Astrocyte (in vitro differentiated cells and primary cell): ENCODE measurements around the gene USP34. TPM values are rescaled to one million over a fixed set of nuclear protein-coding genes. Genes with fewer than 3 reads are reported as not detected.
"Not testable (repeated sequence)": the region's sequence is repeated elsewhere in the genome, so short reads cannot be mapped to it uniquely, and the experiment has no call there.

ENCODE experiments used
- DNase-seq: peaks from one replicate; pipeline ENCODE4 v3.0.0-alpha.2; 2010; ENCODE audit warnings: low read depth
- FAIRE-seq: peaks from 2 replicates; lab custom pipeline; 2011; peaks lifted over from hg19 to GRCh38; lab: Jason Lieb, UNC
- H2AFZ ChIP-seq: 2 replicates; pipeline ENCODE4 v1.6.0; 2012; ENCODE audit warnings: low read depth, low read length, inconsistent platforms
- H3K27ac ChIP-seq: 2 replicates; pipeline ENCODE4 v1.5.1; 2011; ENCODE audit warnings: low read depth, low read length, inconsistent platforms
- H3K27me3 ChIP-seq: 2 replicates; pipeline ENCODE4 v1.6.0; 2011; ENCODE audit warnings: low read length, inconsistent platforms; ENCODE audit not compliant: insufficient read depth
- H3K36me3 ChIP-seq: 2 replicates; pipeline ENCODE4 v1.5.1; 2011; ENCODE audit warnings: low read length, inconsistent platforms; ENCODE audit not compliant: insufficient read depth
- H3K4me1 ChIP-seq: 2 replicates; pipeline ENCODE4 v1.5.1; 2011; ENCODE audit warnings: low read length, inconsistent platforms; ENCODE audit not compliant: insufficient read depth
- H3K4me2 ChIP-seq: 2 replicates; pipeline ENCODE4 v1.6.0; 2012; ENCODE audit warnings: low read length, inconsistent platforms
- H3K4me3 ChIP-seq: 2 replicates; pipeline ENCODE4 v1.5.1; 2011; ENCODE audit warnings: low read depth, mild to moderate bottlenecking, low read length, inconsistent platforms; ENCODE audit not compliant: insufficient read depth
- H3K79me2 ChIP-seq: 2 replicates; pipeline ENCODE4 v1.6.0; 2012; ENCODE audit warnings: mild to moderate bottlenecking, low read length, inconsistent platforms; ENCODE audit not compliant: insufficient read depth
- H3K9ac ChIP-seq: 2 replicates; pipeline ENCODE4 v1.6.0; 2012; ENCODE audit warnings: mild to moderate bottlenecking, low read length, inconsistent platforms
- H3K9me3 ChIP-seq: 2 replicates; pipeline ENCODE4 v1.5.1; 2012; ENCODE audit warnings: low read depth, mild to moderate bottlenecking, low read length, inconsistent platforms; ENCODE audit not compliant: insufficient read depth
- H4K20me1 ChIP-seq: 2 replicates; pipeline ENCODE4 v1.6.0; 2012; ENCODE audit warnings: low read length, inconsistent platforms; ENCODE audit not compliant: insufficient read depth
- H3K27ac Mint-ChIP-seq: one replicate; pipeline ENCODE4 v1.8.0; 2021; ENCODE audit warnings: mild to moderate bottlenecking, mixed read lengths; ENCODE audit not compliant: unreplicated experiment
- H3K27me3 Mint-ChIP-seq: one replicate; pipeline ENCODE4 v1.8.0; 2021; ENCODE audit warnings: low read depth, mixed read lengths; ENCODE audit not compliant: unreplicated experiment
- H3K36me3 Mint-ChIP-seq: one replicate; pipeline ENCODE4 v1.8.0; 2021; ENCODE audit warnings: low read depth, mixed read lengths; ENCODE audit not compliant: unreplicated experiment
- H3K4me1 Mint-ChIP-seq: one replicate; pipeline ENCODE4 v1.8.0; 2021; ENCODE audit warnings: low read depth, mixed read lengths; ENCODE audit not compliant: unreplicated experiment
- H3K4me3 Mint-ChIP-seq: one replicate; pipeline ENCODE4 v1.8.0; 2021; ENCODE audit warnings: mild to moderate bottlenecking, moderate library complexity, mixed read lengths; ENCODE audit not compliant: unreplicated experiment
- H3K9me3 Mint-ChIP-seq: one replicate; pipeline ENCODE4 v1.8.0; 2021; ENCODE audit warnings: mild to moderate bottlenecking, mixed read lengths; ENCODE audit not compliant: unreplicated experiment
- CTCF ChIP-seq: IDR thresholded peaks from 2 replicates; pipeline ENCODE4 v1.5.1; 2011; ENCODE audit warnings: low read depth, mild to moderate bottlenecking, inconsistent platforms, low read length, moderate library complexity; ENCODE audit not compliant: insufficient read depth
- EZH2 ChIP-seq: IDR thresholded peaks from 2 replicates; pipeline ENCODE4 v1.6.1; 2012; ENCODE audit warnings: mild to moderate bottlenecking, low read length, inconsistent platforms; ENCODE audit not compliant: insufficient read depth
- total RNA-seq: library from RNA; stranded (reverse); gene quantifications from 2 replicates; pipeline ENCODE4 v1.2.1, GENCODE V29; 2021

USP34 gene
- total RNA-seq, 1 donor from 2014 or later, result 99.9 TPM

GRCh38 chr2:61398413-61398812, 72.5 kb downstream of the USP34 start:
- FAIRE-seq, result no peak
- no peak overlapping the region for H3K27ac Mint-ChIP-seq

GRCh38 chr2:61396005-61396404, 74.9 kb downstream of the USP34 start:
- Mint-ChIP-seq H3K4me3 (no peak overlapping the region), H3K4me1 (no peaks in the 10 kb centered on the region), H3K27ac (no peak overlapping the region), H3K36me3 (peaks cover 15% of the 10 kb centered on the region), H3K9me3 (no peaks in the 10 kb centered on the region), H3K27me3 (no peaks in the 10 kb centered on the region)
- no peaks in the 10 kb centered on the region for H3K4me1 ChIP-seq
- FAIRE-seq (no peak), DNase-seq (no peak)
- no peaks in the 10 kb centered on the region for H3K27me3 ChIP-seq
- no peak overlapping the region for H3K27ac ChIP-seq
- H3K4me3 ChIP-seq, result no peak overlapping the region
- no peak overlapping the region for H3K9ac ChIP-seq
- no peaks in the 10 kb centered on the region for H3K9me3 ChIP-seq
- peaks cover 3% of the 10 kb centered on the region for H3K36me3 ChIP-seq
- no peaks in the 10 kb centered on the region for H3K79me2 ChIP-seq
- no peak overlapping the region for H2AFZ ChIP-seq
- H4K20me1 ChIP-seq, result no peaks in the 10 kb centered on the region
- H3K4me2 ChIP-seq, result no peak overlapping the region
- TF ChIP-seq EZH2 (no peak), CTCF (no peak)

More at GRCh38 chr2:61398413-61398812, 72.5 kb downstream of the USP34 start:
- no peak overlapping the region for H3K9ac ChIP-seq
- no peak overlapping the region for H3K4me2 ChIP-seq
- H3K4me1 Mint-ChIP-seq, result no peaks in the 10 kb centered on the region
- H3K79me2 ChIP-seq, result no peaks in the 10 kb centered on the region
- no peak overlapping the region for H2AFZ ChIP-seq
- H3K27me3 ChIP-seq, result no peaks in the 10 kb centered on the region
- no peaks in the 10 kb centered on the region for H3K4me1 ChIP-seq
- peaks cover 3% of the 10 kb centered on the region for H4K20me1 ChIP-seq
- peaks cover 8% of the 10 kb centered on the region for H3K36me3 Mint-ChIP-seq
- no peak for DNase-seq
- H3K27ac ChIP-seq, result no peak overlapping the region
- no peak overlapping the region for H3K4me3 ChIP-seq
- no peaks in the 10 kb centered on the region for H3K27me3 Mint-ChIP-seq
- no peak overlapping the region for H3K4me3 Mint-ChIP-seq
- no peaks in the 10 kb centered on the region for H3K9me3 Mint-ChIP-seq
- TF ChIP-seq EZH2 (no peak), CTCF (no peak)
- H3K36me3 ChIP-seq, result peaks cover 3% of the 10 kb centered on the region
- H3K9me3 ChIP-seq, result no peaks in the 10 kb centered on the region

- not testable (repeated sequence) for FAIRE-seq, H3K4me3 Mint-ChIP-seq, H3K27me3 ChIP-seq, H3K36me3 Mint-ChIP-seq, H3K9me3 Mint-ChIP-seq, H3K4me2 ChIP-seq, H2AFZ ChIP-seq, H3K9me3 ChIP-seq, H3K4me1 ChIP-seq, DNase-seq, H3K27ac Mint-ChIP-seq, H3K27me3 Mint-ChIP-seq, H3K27ac ChIP-seq, H3K79me2 ChIP-seq, H3K9ac ChIP-seq, H3K4me3 ChIP-seq, H3K4me1 Mint-ChIP-seq
- Histone ChIP-seq H4K20me1 (peaks cover 12% of the 10 kb centered on the region), H3K36me3 (peaks cover 15% of the 10 kb centered on the region)
These were observed 83.3 kb downstream of the USP34 start for GRCh38 chr2:61387588-61387987.

- H3K36me3 Mint-ChIP-seq, FAIRE-seq, H3K9ac ChIP-seq, DNase-seq, H3K9me3 ChIP-seq, H3K4me3 ChIP-seq, H3K27me3 ChIP-seq, H3K4me3 Mint-ChIP-seq, H3K4me2 ChIP-seq, H3K4me1 Mint-ChIP-seq, H3K27ac ChIP-seq, H3K27me3 Mint-ChIP-seq, H3K4me1 ChIP-seq, H2AFZ ChIP-seq, H3K9me3 Mint-ChIP-seq: not testable (repeated sequence)
- H4K20me1 ChIP-seq, result peaks cover 13% of the 10 kb centered on the region
- peaks cover 12% of the 10 kb centered on the region for H3K79me2 ChIP-seq
- H3K36me3 ChIP-seq, result peaks cover 21% of the 10 kb centered on the region
- H3K27ac Mint-ChIP-seq, result peak overlapping the region; percentile 27
These were observed 90.0 kb downstream of the USP34 start for GRCh38 chr2:61380882-61381197.
